NCI-H128 (cell line): ENCODE data around the gene PCCA.
"Not testable (repeated sequence)": the region's sequence is repeated elsewhere in the genome, so short reads cannot be mapped to it uniquely, and the experiment has no call there.

Experiments used
- DNase-seq: peaks from one replicate; lab custom pipeline; 2025; ENCODE audit not compliant: unreplicated experiment; lab: John Stamatoyannopoulos, UW

Gene PCCA

GRCh38 chr13:100184095-100184494 lies 95.2 kb downstream of the PCCA start:
- no peak for DNase-seq

- no peak for DNase-seq
Measured at GRCh38 chr13:100195568-100195967, 106.7 kb downstream of the PCCA start.

GRCh38 chr13:100196375-100196774 lies 107.5 kb downstream of the PCCA start:
- DNase-seq: no peak

- DNase-seq: no peak
Measured at GRCh38 chr13:100197116-100197515, 108.2 kb downstream of the PCCA start.

- DNase-seq: no peak
Measured at GRCh38 chr13:100197591-100198365, 108.9 kb downstream of the PCCA start.

GRCh38 chr13:100203696-100204367 lies 114.9 kb downstream of the PCCA start:
- DNase-seq: no peak

GRCh38 chr13:100208002-100208401 lies 119.1 kb downstream of the PCCA start:
- DNase-seq: no peak

GRCh38 chr13:100208626-100209025 lies 119.7 kb downstream of the PCCA start:
- DNase-seq: no peak

GRCh38 chr13:100209857-100210825 lies 121.2 kb downstream of the PCCA start:
- no peak for DNase-seq

- DNase-seq: no peak
Measured at GRCh38 chr13:100211016-100211710, 122.3 kb downstream of the PCCA start.

GRCh38 chr13:100212904-100213553 lies 124.1 kb downstream of the PCCA start:
- DNase-seq: no peak

- DNase-seq: no peak
Measured at GRCh38 chr13:100213576-100213975, 124.7 kb downstream of the PCCA start.

- no peak for DNase-seq
Measured at GRCh38 chr13:100214886-100215285, 126.0 kb downstream of the PCCA start.

- no peak for DNase-seq
Measured at GRCh38 chr13:100221166-100221565, 132.3 kb downstream of the PCCA start.

GRCh38 chr13:100223966-100224530 lies 135.2 kb downstream of the PCCA start:
- not testable (repeated sequence) for DNase-seq

- no peak for DNase-seq
Measured at GRCh38 chr13:100229603-100230002, 140.7 kb downstream of the PCCA start.

GRCh38 chr13:100230769-100231149 lies 141.9 kb downstream of the PCCA start:
- DNase-seq: no peak

GRCh38 chr13:100231176-100231575 lies 142.3 kb downstream of the PCCA start:
- no peak for DNase-seq

- DNase-seq: peak; percentile 16
Measured at GRCh38 chr13:100234006-100234405, 145.1 kb downstream of the PCCA start.
